Measurements from ENCODE around the gene KIF6. TPM values are rescaled to one million over a fixed set of nuclear protein-coding genes. Genes with fewer than 3 reads are reported as not detected.
"Not testable (repeated sequence)": the region's sequence is repeated elsewhere in the genome, so short reads cannot be mapped to it uniquely, and the experiment has no call there.

Gene KIF6
- total RNA-seq, 1 donor from 2014 or later = 1.0 TPM

GRCh38 chr6:39723350-39723749 lies 1.9 kb downstream of the KIF6 start:
- not testable (repeated sequence) for H3K4me1 ChIP-seq (ENCODE audit: control insufficient read depth in 3 of 3, insufficient read depth in 3 of 3, low read length in 3 of 3); H3K27me3 ChIP-seq (ENCODE audit: control insufficient read depth in 3 of 3, insufficient read depth in 3 of 3, low read length in 3 of 3); H3K9ac ChIP-seq (ENCODE audit: low read depth in 1 of 3, low read length in 3 of 3); H3K9me3 ChIP-seq (ENCODE audit: control insufficient read depth in 3 of 3, low read length in 3 of 3); H3K27ac ChIP-seq (ENCODE audit: low read depth, low read length); H3K4me3 ChIP-seq (ENCODE audit: low read length in 3 of 3); H3K36me3 ChIP-seq (ENCODE audit: control insufficient read depth in 3 of 3, insufficient read depth in 3 of 3, low read length in 3 of 3)

DNA sequence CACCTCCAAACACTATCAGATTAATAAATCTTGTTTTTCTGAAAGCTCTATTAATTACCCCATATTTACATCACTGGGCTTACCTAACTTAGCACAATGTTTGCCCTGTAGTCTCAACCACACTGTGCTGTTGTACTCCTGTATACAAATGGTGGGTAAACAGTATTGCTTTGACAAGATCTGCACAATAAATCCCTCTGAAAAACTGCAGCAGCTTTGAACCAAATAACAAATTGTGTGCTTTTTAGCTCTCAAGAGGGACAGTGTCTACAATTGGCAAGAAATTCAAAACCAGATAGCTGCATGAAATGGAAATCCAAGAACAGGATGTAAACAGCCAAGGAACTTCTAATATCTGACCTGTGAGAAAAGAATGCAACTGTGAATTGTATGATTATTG lies 10.4 kb downstream of the KIF6 start:
- Histone ChIP-seq H3K4me3 (ENCODE audit: low read length in 3 of 3) (no peak overlapping the region), H3K27ac (ENCODE audit: low read depth, low read length) (no peak overlapping the region), H3K9me3 (ENCODE audit: control insufficient read depth in 3 of 3, low read length in 3 of 3) (no peaks in the 10 kb centered on the region), H3K27me3 (ENCODE audit: control insufficient read depth in 3 of 3, insufficient read depth in 3 of 3, low read length in 3 of 3) (no peaks in the 10 kb centered on the region), H3K4me1 (ENCODE audit: control insufficient read depth in 3 of 3, insufficient read depth in 3 of 3, low read length in 3 of 3) (no peaks in the 10 kb centered on the region), H3K9ac (ENCODE audit: low read depth in 1 of 3, low read length in 3 of 3) (no peak overlapping the region), H3K36me3 (ENCODE audit: control insufficient read depth in 3 of 3, insufficient read depth in 3 of 3, low read length in 3 of 3) (no peaks in the 10 kb centered on the region)

DNA sequence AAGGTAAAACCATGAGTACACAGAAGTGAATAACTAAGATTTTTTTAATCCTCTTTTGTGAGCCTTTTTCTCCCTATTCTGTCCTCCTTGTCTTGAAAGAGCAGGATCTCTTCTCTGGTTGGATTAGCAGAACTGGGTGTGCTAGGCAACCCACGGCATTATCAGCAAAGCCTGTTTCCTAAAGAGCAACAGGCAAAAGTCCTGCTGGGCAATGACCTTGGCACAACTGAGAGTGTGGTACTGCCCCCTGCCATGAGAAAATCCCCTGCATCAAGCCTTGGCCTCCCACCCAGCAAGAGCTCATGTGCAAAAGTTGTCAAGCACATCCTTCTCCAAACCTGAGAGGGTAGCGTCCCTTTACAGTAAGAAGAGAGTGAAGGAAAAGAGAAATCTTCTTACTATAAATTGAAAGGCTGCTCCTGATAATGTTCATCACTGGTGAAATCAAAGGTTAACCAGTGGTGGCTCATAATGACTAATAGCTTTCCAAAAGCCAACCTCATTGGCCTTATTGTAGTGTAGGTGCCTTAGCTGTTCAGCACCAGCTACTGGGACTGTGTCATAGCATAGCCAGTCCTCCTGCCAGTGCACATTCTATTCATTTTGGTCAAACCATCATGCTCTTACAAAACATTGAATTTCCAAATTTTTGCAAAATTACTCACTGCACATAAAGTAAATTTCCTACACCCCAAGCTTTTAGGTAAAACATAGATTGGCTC lies 17.1 kb downstream of the KIF6 start:
- no peaks in the 10 kb centered on the region for H3K9me3 ChIP-seq (ENCODE audit: control insufficient read depth in 3 of 3, low read length in 3 of 3)
- no peak overlapping the region for H3K9ac ChIP-seq (ENCODE audit: low read depth in 1 of 3, low read length in 3 of 3)
- no peaks in the 10 kb centered on the region for H3K4me1 ChIP-seq (ENCODE audit: control insufficient read depth in 3 of 3, insufficient read depth in 3 of 3, low read length in 3 of 3)
- H3K36me3 ChIP-seq (ENCODE audit: control insufficient read depth in 3 of 3, insufficient read depth in 3 of 3, low read length in 3 of 3) = no peaks in the 10 kb centered on the region
- no peaks in the 10 kb centered on the region for H3K27me3 ChIP-seq (ENCODE audit: control insufficient read depth in 3 of 3, insufficient read depth in 3 of 3, low read length in 3 of 3)
- H3K4me3 ChIP-seq (ENCODE audit: low read length in 3 of 3) = no peak overlapping the region
- no peak overlapping the region for H3K27ac ChIP-seq (ENCODE audit: low read depth, low read length)

- H3K4me3 ChIP-seq (ENCODE audit: low read length in 3 of 3) = no peak overlapping the region
- H3K4me1 ChIP-seq (ENCODE audit: control insufficient read depth in 3 of 3, insufficient read depth in 3 of 3, low read length in 3 of 3) = no peaks in the 10 kb centered on the region
- H3K9me3 ChIP-seq (ENCODE audit: control insufficient read depth in 3 of 3, low read length in 3 of 3) = no peaks in the 10 kb centered on the region
- H3K36me3 ChIP-seq (ENCODE audit: control insufficient read depth in 3 of 3, insufficient read depth in 3 of 3, low read length in 3 of 3) = no peaks in the 10 kb centered on the region
- no peak overlapping the region for H3K9ac ChIP-seq (ENCODE audit: low read depth in 1 of 3, low read length in 3 of 3)
- no peak overlapping the region for H3K27ac ChIP-seq (ENCODE audit: low read depth, low read length)
- H3K27me3 ChIP-seq (ENCODE audit: control insufficient read depth in 3 of 3, insufficient read depth in 3 of 3, low read length in 3 of 3) = no peaks in the 10 kb centered on the region
Observed at GRCh38 chr6:39706819-39707335, 18.3 kb downstream of the KIF6 start.

- no peak overlapping the region for H3K9ac ChIP-seq (ENCODE audit: low read depth in 1 of 3, low read length in 3 of 3)
Observed at GRCh38 chr6:39702265-39702664, 22.9 kb downstream of the KIF6 start.

GRCh38 chr6:39700362-39700761 lies 24.8 kb downstream of the KIF6 start:
- H3K4me3 ChIP-seq (ENCODE audit: low read length in 3 of 3) = no peak overlapping the region
- H3K9ac ChIP-seq (ENCODE audit: low read depth in 1 of 3, low read length in 3 of 3) = no peak overlapping the region
- no peak overlapping the region for H3K27ac ChIP-seq (ENCODE audit: low read depth, low read length)
- H3K4me1 ChIP-seq (ENCODE audit: control insufficient read depth in 3 of 3, insufficient read depth in 3 of 3, low read length in 3 of 3) = no peaks in the 10 kb centered on the region
- no peaks in the 10 kb centered on the region for H3K27me3 ChIP-seq (ENCODE audit: control insufficient read depth in 3 of 3, insufficient read depth in 3 of 3, low read length in 3 of 3)
- H3K36me3 ChIP-seq (ENCODE audit: control insufficient read depth in 3 of 3, insufficient read depth in 3 of 3, low read length in 3 of 3) = no peaks in the 10 kb centered on the region
- H3K9me3 ChIP-seq (ENCODE audit: control insufficient read depth in 3 of 3, low read length in 3 of 3) = no peaks in the 10 kb centered on the region

More at GRCh38 chr6:39702265-39702664, 22.9 kb downstream of the KIF6 start:
- no peaks in the 10 kb centered on the region for H3K27me3 ChIP-seq (ENCODE audit: control insufficient read depth in 3 of 3, insufficient read depth in 3 of 3, low read length in 3 of 3)
- H3K9me3 ChIP-seq (ENCODE audit: control insufficient read depth in 3 of 3, low read length in 3 of 3) = no peaks in the 10 kb centered on the region
- H3K27ac ChIP-seq (ENCODE audit: low read depth, low read length) = no peak overlapping the region
- H3K4me1 ChIP-seq (ENCODE audit: control insufficient read depth in 3 of 3, insufficient read depth in 3 of 3, low read length in 3 of 3) = no peaks in the 10 kb centered on the region
- no peaks in the 10 kb centered on the region for H3K36me3 ChIP-seq (ENCODE audit: control insufficient read depth in 3 of 3, insufficient read depth in 3 of 3, low read length in 3 of 3)
- no peak overlapping the region for H3K4me3 ChIP-seq (ENCODE audit: low read length in 3 of 3)

DNA sequence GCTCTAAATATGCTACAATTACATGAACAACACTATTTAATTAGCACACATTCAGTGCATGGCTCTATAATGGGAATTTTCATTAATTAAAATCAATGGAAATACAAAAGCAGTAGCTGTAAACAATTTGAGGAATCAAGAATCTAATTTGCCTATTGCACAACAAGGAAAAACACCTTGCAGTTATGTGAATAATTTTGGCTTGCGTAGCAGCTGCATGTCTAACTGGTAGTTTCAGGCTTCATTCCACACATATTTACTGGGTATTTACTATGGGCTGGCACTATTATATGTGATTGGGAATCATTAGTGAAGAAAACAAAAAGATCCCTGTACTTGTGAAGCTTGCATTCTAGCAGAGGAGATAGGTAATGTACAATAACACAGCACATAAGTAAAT lies 26.4 kb downstream of the KIF6 start:
- Histone ChIP-seq H3K4me1 (ENCODE audit: control insufficient read depth in 3 of 3, insufficient read depth in 3 of 3, low read length in 3 of 3) (no peaks in the 10 kb centered on the region), H3K36me3 (ENCODE audit: control insufficient read depth in 3 of 3, insufficient read depth in 3 of 3, low read length in 3 of 3) (no peaks in the 10 kb centered on the region), H3K27ac (ENCODE audit: low read depth, low read length) (no peak overlapping the region), H3K27me3 (ENCODE audit: control insufficient read depth in 3 of 3, insufficient read depth in 3 of 3, low read length in 3 of 3) (no peaks in the 10 kb centered on the region), H3K9me3 (ENCODE audit: control insufficient read depth in 3 of 3, low read length in 3 of 3) (no peaks in the 10 kb centered on the region), H3K4me3 (ENCODE audit: low read length in 3 of 3) (no peak overlapping the region), H3K9ac (ENCODE audit: low read depth in 1 of 3, low read length in 3 of 3) (no peak overlapping the region)

- Histone ChIP-seq H3K9me3 (ENCODE audit: control insufficient read depth in 3 of 3, low read length in 3 of 3) (no peaks in the 10 kb centered on the region), H3K27ac (ENCODE audit: low read depth, low read length) (no peak overlapping the region), H3K27me3 (ENCODE audit: control insufficient read depth in 3 of 3, insufficient read depth in 3 of 3, low read length in 3 of 3) (no peaks in the 10 kb centered on the region), H3K9ac (ENCODE audit: low read depth in 1 of 3, low read length in 3 of 3) (no peak overlapping the region), H3K36me3 (ENCODE audit: control insufficient read depth in 3 of 3, insufficient read depth in 3 of 3, low read length in 3 of 3) (no peaks in the 10 kb centered on the region), H3K4me3 (ENCODE audit: low read length in 3 of 3) (no peak overlapping the region), H3K4me1 (ENCODE audit: control insufficient read depth in 3 of 3, insufficient read depth in 3 of 3, low read length in 3 of 3) (no peaks in the 10 kb centered on the region)
Observed at GRCh38 chr6:39696986-39697788, 28.0 kb downstream of the KIF6 start.

- no peaks in the 10 kb centered on the region for H3K4me1 ChIP-seq (ENCODE audit: control insufficient read depth in 3 of 3, insufficient read depth in 3 of 3, low read length in 3 of 3)
- peaks cover 0 to 3% (median 0%) of the 10 kb centered on the region in 3 donors for H3K27me3 ChIP-seq (ENCODE audit: control insufficient read depth in 3 of 3, insufficient read depth in 3 of 3, low read length in 3 of 3)
- H3K9me3 ChIP-seq (ENCODE audit: control insufficient read depth in 3 of 3, low read length in 3 of 3) = no peaks in the 10 kb centered on the region
- H3K9ac ChIP-seq (ENCODE audit: low read depth in 1 of 3, low read length in 3 of 3) = no peak overlapping the region
- H3K4me3 ChIP-seq (ENCODE audit: low read length in 3 of 3) = no peak overlapping the region
- H3K36me3 ChIP-seq (ENCODE audit: control insufficient read depth in 3 of 3, insufficient read depth in 3 of 3, low read length in 3 of 3) = no peaks in the 10 kb centered on the region
- no peak overlapping the region for H3K27ac ChIP-seq (ENCODE audit: low read depth, low read length)
Observed at GRCh38 chr6:39695447-39695846, 29.8 kb downstream of the KIF6 start.

DNA sequence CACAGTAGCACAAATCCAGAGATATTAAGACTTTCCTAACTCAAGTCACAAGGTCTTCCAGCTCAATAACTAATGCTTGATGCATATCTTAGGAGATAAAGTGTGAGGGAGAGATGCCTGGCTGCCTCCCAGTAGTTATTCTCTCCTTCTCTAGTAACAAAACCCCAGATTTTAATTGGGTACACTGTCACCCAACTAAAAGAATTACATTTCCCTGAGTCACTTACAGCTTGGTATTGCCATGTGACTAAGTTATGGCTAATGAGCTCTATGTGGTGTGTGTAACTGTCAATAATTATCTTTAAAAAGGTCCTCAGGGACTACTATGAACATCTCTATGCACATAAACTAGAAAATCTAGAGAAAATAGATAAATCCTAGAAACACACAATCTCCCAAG lies 32.0 kb downstream of the KIF6 start:
- no peak overlapping the region for H3K9ac ChIP-seq (ENCODE audit: low read depth in 1 of 3, low read length in 3 of 3)
- H3K27ac ChIP-seq (ENCODE audit: low read depth, low read length) = no peak overlapping the region
- H3K4me1 ChIP-seq (ENCODE audit: control insufficient read depth in 3 of 3, insufficient read depth in 3 of 3, low read length in 3 of 3) = no peaks in the 10 kb centered on the region
- H3K9me3 ChIP-seq (ENCODE audit: control insufficient read depth in 3 of 3, low read length in 3 of 3) = no peaks in the 10 kb centered on the region
- H3K36me3 ChIP-seq (ENCODE audit: control insufficient read depth in 3 of 3, insufficient read depth in 3 of 3, low read length in 3 of 3) = no peaks in the 10 kb centered on the region
- peaks cover 0 to 4% (median 0%) of the 10 kb centered on the region in 3 donors for H3K27me3 ChIP-seq (ENCODE audit: control insufficient read depth in 3 of 3, insufficient read depth in 3 of 3, low read length in 3 of 3)
- H3K4me3 ChIP-seq (ENCODE audit: low read length in 3 of 3) = no peak overlapping the region

Measured in skeletal muscle tissue (tissue), 4 donors.